ENCODE results near the gene PRLH. TPM values are rescaled to one million over a fixed set of nuclear protein-coding genes. Genes with fewer than 3 reads are reported as not detected.

The PRLH gene
- total and polyA plus RNA-seq, 2 of the 13 experiments (the other 11 are each of a cell fraction or from before 2014, with no cell fraction given) = not detected

DNA sequence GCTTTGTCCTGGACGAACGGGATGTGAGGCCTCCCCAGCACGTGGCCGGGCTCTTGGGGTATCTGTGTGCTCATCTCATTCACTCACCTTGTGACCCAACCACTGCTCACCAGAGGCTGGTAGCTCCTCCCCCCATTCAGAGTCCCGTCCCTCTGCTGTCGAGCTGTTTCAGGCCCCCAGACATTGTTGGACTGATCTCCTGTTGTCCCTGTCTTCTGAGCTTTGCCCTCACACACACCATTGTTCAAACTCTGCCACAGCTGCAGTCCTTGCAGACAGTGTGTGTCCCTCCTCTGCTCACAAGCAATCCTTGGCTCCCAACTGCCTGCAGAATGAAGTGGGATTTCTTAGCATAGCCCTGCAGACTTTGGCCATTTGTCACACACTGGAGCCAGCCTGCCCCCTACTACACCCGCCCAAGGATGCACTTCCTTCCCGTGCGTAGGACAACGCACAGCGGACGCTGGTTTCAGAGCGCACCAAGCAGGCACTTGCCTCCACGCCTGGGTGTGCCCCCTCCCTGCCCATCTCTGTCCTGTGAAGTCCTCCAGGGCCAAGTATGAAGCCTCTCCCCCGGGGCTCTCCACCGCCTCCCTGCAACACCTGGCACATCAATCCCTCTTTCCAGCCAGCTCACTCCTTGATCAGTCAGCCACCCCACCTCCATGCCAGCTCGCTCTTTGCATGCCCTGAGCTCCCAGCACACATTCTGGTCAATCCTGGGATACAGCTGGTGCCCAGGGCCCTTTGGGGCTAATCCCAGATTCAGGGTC lies 16.5 kb upstream of the PRLH start (continued):
- no peak for TF ChIP-seq ZBTB3 (CRISPR knock-in tag; IDR thresholded peaks at IDR 0.05; ENCODE audit: borderline replicate concordance, low read depth)
- TF ChIP-seq FOXO1 (CRISPR knock-in tag; IDR thresholded peaks at IDR 0.05) = no peak
- TF ChIP-seq, protein P1, sequence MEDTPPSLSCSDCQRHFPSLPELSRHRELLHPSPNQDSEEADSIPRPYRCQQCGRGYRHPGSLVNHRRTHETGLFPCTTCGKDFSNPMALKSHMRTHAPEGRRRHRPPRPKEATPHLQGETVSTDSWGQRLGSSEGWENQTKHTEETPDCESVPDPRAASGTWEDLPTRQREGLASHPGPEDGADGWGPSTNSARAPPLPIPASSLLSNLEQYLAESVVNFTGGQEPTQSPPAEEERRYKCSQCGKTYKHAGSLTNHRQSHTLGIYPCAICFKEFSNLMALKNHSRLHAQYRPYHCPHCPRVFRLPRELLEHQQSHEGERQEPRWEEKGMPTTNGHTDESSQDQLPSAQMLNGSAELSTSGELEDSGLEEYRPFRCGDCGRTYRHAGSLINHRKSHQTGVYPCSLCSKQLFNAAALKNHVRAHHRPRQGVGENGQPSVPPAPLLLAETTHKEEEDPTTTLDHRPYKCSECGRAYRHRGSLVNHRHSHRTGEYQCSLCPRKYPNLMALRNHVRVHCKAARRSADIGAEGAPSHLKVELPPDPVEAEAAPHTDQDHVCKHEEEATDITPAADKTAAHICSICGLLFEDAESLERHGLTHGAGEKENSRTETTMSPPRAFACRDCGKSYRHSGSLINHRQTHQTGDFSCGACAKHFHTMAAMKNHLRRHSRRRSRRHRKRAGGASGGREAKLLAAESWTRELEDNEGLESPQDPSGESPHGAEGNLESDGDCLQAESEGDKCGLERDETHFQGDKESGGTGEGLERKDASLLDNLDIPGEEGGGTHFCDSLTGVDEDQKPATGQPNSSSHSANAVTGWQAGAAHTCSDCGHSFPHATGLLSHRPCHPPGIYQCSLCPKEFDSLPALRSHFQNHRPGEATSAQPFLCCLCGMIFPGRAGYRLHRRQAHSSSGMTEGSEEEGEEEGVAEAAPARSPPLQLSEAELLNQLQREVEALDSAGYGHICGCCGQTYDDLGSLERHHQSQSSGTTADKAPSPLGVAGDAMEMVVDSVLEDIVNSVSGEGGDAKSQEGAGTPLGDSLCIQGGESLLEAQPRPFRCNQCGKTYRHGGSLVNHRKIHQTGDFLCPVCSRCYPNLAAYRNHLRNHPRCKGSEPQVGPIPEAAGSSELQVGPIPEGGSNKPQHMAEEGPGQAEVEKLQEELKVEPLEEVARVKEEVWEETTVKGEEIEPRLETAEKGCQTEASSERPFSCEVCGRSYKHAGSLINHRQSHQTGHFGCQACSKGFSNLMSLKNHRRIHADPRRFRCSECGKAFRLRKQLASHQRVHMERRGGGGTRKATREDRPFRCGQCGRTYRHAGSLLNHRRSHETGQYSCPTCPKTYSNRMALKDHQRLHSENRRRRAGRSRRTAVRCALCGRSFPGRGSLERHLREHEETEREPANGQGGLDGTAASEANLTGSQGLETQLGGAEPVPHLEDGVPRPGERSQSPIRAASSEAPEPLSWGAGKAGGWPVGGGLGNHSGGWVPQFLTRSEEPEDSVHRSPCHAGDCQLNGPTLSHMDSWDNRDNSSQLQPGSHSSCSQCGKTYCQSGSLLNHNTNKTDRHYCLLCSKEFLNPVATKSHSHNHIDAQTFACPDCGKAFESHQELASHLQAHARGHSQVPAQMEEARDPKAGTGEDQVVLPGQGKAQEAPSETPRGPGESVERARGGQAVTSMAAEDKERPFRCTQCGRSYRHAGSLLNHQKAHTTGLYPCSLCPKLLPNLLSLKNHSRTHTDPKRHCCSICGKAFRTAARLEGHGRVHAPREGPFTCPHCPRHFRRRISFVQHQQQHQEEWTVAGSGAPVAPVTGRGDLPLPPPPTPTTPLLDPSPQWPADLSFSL (CRISPR knock-in tag; IDR thresholded peaks at IDR 0.05) = no peak
- TF ChIP-seq ZNF207 (IDR thresholded peaks at IDR 0.05; ENCODE audit: borderline replicate concordance) = no peak
- TF ChIP-seq KLF16 (CRISPR knock-in tag; IDR thresholded peaks at IDR 0.05) = no peak
- no peak for TF ChIP-seq HHEX (CRISPR knock-in tag; IDR thresholded peaks at IDR 0.05)
- TF ChIP-seq, protein P2, sequence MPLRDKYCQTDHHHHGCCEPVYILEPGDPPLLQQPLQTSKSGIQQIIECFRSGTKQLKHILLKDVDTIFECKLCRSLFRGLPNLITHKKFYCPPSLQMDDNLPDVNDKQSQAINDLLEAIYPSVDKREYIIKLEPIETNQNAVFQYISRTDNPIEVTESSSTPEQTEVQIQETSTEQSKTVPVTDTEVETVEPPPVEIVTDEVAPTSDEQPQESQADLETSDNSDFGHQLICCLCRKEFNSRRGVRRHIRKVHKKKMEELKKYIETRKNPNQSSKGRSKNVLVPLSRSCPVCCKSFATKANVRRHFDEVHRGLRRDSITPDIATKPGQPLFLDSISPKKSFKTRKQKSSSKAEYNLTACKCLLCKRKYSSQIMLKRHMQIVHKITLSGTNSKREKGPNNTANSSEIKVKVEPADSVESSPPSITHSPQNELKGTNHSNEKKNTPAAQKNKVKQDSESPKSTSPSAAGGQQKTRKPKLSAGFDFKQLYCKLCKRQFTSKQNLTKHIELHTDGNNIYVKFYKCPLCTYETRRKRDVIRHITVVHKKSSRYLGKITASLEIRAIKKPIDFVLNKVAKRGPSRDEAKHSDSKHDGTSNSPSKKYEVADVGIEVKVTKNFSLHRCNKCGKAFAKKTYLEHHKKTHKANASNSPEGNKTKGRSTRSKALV (CRISPR knock-in tag; IDR thresholded peaks at IDR 0.05) = no peak
- peak; percentile 18 for TF ChIP-seq TEAD3 (CRISPR knock-in tag; optimal IDR thresholded peaks at IDR 0.05; ENCODE audit: borderline replicate concordance)
- TF ChIP-seq BORCS8-MEF2B (CRISPR knock-in tag; IDR thresholded peaks at IDR 0.05) = peak; percentile 22; the same call in 1 of the 2 replicates
- no peak for TF ChIP-seq THYN1 (CRISPR knock-in tag; IDR thresholded peaks at IDR 0.05; ENCODE audit: borderline replicate concordance, low read depth)
- TF ChIP-seq, protein P3, sequence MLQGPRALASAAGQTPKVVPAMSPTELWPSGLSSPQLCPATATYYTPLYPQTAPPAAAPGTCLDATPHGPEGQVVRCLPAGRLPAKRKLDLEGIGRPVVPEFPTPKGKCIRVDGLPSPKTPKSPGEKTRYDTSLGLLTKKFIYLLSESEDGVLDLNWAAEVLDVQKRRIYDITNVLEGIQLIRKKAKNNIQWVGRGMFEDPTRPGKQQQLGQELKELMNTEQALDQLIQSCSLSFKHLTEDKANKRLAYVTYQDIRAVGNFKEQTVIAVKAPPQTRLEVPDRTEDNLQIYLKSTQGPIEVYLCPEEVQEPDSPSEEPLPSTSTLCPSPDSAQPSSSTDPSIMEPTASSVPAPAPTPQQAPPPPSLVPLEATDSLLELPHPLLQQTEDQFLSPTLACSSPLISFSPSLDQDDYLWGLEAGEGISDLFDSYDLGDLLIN (CRISPR knock-in tag; IDR thresholded peaks at IDR 0.05; ENCODE audit: borderline replicate concordance) = no peak
- TF ChIP-seq RFXAP (CRISPR knock-in tag; IDR thresholded peaks at IDR 0.05; ENCODE audit: borderline replicate concordance) = no peak
- no peak for TF ChIP-seq MTF1 (CRISPR knock-in tag; IDR thresholded peaks at IDR 0.05)
- TF ChIP-seq ZNF674 (CRISPR knock-in tag; IDR thresholded peaks at IDR 0.05; ENCODE audit: low read depth) = no peak
- no peak for TF ChIP-seq SMARCC2 (IDR thresholded peaks at IDR 0.05)
- no peak for TF ChIP-seq ZNF251 (CRISPR knock-in tag; IDR thresholded peaks at IDR 0.05)
- TF ChIP-seq, protein P4, sequence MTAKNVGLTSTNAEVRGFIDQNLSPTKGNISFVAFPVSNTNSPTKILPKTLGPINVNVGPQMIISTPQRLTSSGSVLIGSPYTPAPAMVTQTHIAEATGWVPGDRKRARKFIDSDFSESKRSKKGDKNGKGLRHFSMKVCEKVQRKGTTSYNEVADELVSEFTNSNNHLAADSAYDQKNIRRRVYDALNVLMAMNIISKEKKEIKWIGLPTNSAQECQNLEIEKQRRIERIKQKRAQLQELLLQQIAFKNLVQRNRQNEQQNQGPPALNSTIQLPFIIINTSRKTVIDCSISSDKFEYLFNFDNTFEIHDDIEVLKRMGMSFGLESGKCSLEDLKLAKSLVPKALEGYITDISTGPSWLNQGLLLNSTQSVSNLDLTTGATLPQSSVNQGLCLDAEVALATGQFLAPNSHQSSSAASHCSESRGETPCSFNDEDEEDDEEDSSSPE (CRISPR knock-in tag; IDR thresholded peaks at IDR 0.05) = no peak
- no peak for TF ChIP-seq ZNF180 (CRISPR knock-in tag; IDR thresholded peaks at IDR 0.05; ENCODE audit: borderline replicate concordance, low read depth)
